RKO (cell line): ENCODE results near the gene CFAP61.
A peak's percentile ranks its signal among the peaks of the same experiment; 100 is the strongest.
"Not testable (repeated sequence)": the region's sequence is repeated elsewhere in the genome, so short reads cannot be mapped to it uniquely, and the experiment has no call there.

Experiments
- DNase-seq: peaks from one replicate; pipeline ENCODE4 v3.0.0-alpha.2; 2016; ENCODE audit warnings: low spot score

Gene CFAP61

GRCh38 chr20:20052074-20052970, at the start of gene CFAP61, which contains the start of gene CRNKL1:
Gene CFAP61 (plus strand): TSS chr20:20052532. CDS start chr20:20056654, 4,122 bp downstream.
Gene CRNKL1 (minus strand): TSS chr20:20052466. CDS start chr20:20052342, 124 bp downstream.
- peak; percentile 99 for DNase-seq

- no peak for DNase-seq
These were observed 49.0 kb upstream of the CFAP61 start for GRCh38 chr20:20003031-20003954.

GRCh38 chr20:20003955-20004322, 48.4 kb upstream of the CFAP61 start:
- not testable (repeated sequence) for DNase-seq

- DNase-seq, result no peak
These were observed 47.0 kb upstream of the CFAP61 start for GRCh38 chr20:20005342-20005741.

- DNase-seq, result no peak
These were observed 42.5 kb upstream of the CFAP61 start for GRCh38 chr20:20009784-20010253.

GRCh38 chr20:20010639-20011500, 41.5 kb upstream of the CFAP61 start:
- no peak for DNase-seq

GRCh38 chr20:20012541-20012940, 39.8 kb upstream of the CFAP61 start:
- no peak for DNase-seq

GRCh38 chr20:20014659-20015058, 37.7 kb upstream of the CFAP61 start:
- DNase-seq, result no peak

GRCh38 chr20:20017001-20017843, 35.1 kb upstream of the CFAP61 start, which contains the start of gene NAA20:
Gene NAA20 (plus strand): TSS chr20:20017362. CDS start chr20:20017397, 35 bp downstream.
- peak; percentile 96 for DNase-seq

GRCh38 chr20:20017844-20018185, 34.5 kb upstream of the CFAP61 start:
- peak; percentile 46 for DNase-seq

- DNase-seq, result peak; percentile 39
These were observed 34.0 kb upstream of the CFAP61 start for GRCh38 chr20:20018366-20018765.

- no peak for DNase-seq
These were observed 33.2 kb upstream of the CFAP61 start for GRCh38 chr20:20019123-20019522.

- DNase-seq, result no peak
These were observed 31.4 kb upstream of the CFAP61 start for GRCh38 chr20:20020908-20021307.

GRCh38 chr20:20021835-20022234, 30.5 kb upstream of the CFAP61 start:
- DNase-seq, result no peak

GRCh38 chr20:20022498-20022897, 29.8 kb upstream of the CFAP61 start:
- no peak for DNase-seq

GRCh38 chr20:20023395-20023794, 28.9 kb upstream of the CFAP61 start:
- no peak for DNase-seq

GRCh38 chr20:20024942-20025341, 27.4 kb upstream of the CFAP61 start:
- no peak for DNase-seq

GRCh38 chr20:20027284-20027683, 25.0 kb upstream of the CFAP61 start:
- DNase-seq, result no peak

GRCh38 chr20:20031790-20032189, 20.5 kb upstream of the CFAP61 start:
- no peak for DNase-seq

- no peak for DNase-seq
These were observed 17.8 kb upstream of the CFAP61 start for GRCh38 chr20:20034486-20034885.

GRCh38 chr20:20036756-20037155, 15.6 kb upstream of the CFAP61 start:
- no peak for DNase-seq
